HFFc6 (cell line): ENCODE measurements around the gene TLCD3B. TPM values are rescaled to one million over a fixed set of nuclear protein-coding genes. Genes with fewer than 3 reads are reported as not detected.
A peak's percentile ranks its signal among the peaks of the same experiment; 100 is the strongest.

Experiments
- DNase-seq: peaks from one replicate; pipeline ENCODE4 v3.0.0-alpha.2; 2018
- H3K27ac Mint-ChIP-seq: 2 replicates; pipeline ENCODE4 v1.8.0; 2020; ENCODE audit warnings: mild to moderate bottlenecking, mixed read lengths
- H3K27me3 Mint-ChIP-seq: 2 replicates; pipeline ENCODE4 v1.8.0; 2021; ENCODE audit warnings: mild to moderate bottlenecking, moderate library complexity, mixed read lengths; ENCODE audit not compliant: insufficient read depth
- H3K36me3 Mint-ChIP-seq: 2 replicates; pipeline ENCODE4 v1.8.0; 2021; ENCODE audit warnings: low read depth, mixed read lengths
- H3K4me1 Mint-ChIP-seq: 2 replicates; pipeline ENCODE4 v1.8.0; 2020; ENCODE audit warnings: low read depth, mixed read lengths
- H3K4me3 Mint-ChIP-seq: 2 replicates; pipeline ENCODE4 v1.8.0; 2020; ENCODE audit warnings: mild to moderate bottlenecking, moderate library complexity, mixed read lengths
- H3K9me3 Mint-ChIP-seq: 2 replicates; pipeline ENCODE4 v1.8.0; 2020; ENCODE audit warnings: mild to moderate bottlenecking, mixed read lengths
- CTCF ChIP-seq: fragments of 200-600 bp; sonication (generic); IDR thresholded peaks from 2 replicates; pipeline ENCODE4 v1.5.0; 2021; ENCODE audit warnings: antibody characterized with exemption, mild to moderate bottlenecking
- total RNA-seq, 6 experiments: library from RNA; stranded (reverse); fragmentation: NEBNext Ultra II Directional; extraction: Animal tissue kit (Norgen Biotek cat#: 25700); gene quantifications; 2 replicates in 1 of 6; 3 replicates in 5 of 6; pipeline ENCODE4 v1.2.3, GENCODE V29; 2021

The TLCD3B gene
- total RNA-seq, 6 experiments from 2014 or later: 0.28 to 0.39 (median 0.33) TPM; not detected in 2

- Mint-ChIP-seq H3K9me3 (no peaks in the 10 kb centered on the region; the same call in 1 of the 2 replicates), H3K27me3 (peaks cover 11% of the 10 kb centered on the region; the same call in 1 of the 2 replicates), H3K4me1 (peaks cover 36% of the 10 kb centered on the region), H3K36me3 (peaks cover 44% of the 10 kb centered on the region), H3K4me3 (peak overlapping the region; percentile 93), H3K27ac (peak overlapping the region; percentile 97)
- no peak for TF ChIP-seq CTCF
- DNase-seq: no peak
Observed at GRCh38 chr16:30067584-30067916, 36.5 kb upstream of the TLCD3B start.

- H3K27me3 Mint-ChIP-seq: peaks cover 11% of the 10 kb centered on the region; the same call in 1 of the 2 replicates
- DNase-seq: no peak
- H3K4me1 Mint-ChIP-seq: peaks cover 36% of the 10 kb centered on the region
- H3K4me3 Mint-ChIP-seq: peak overlapping the region; percentile 93
- H3K36me3 Mint-ChIP-seq: peaks cover 39% of the 10 kb centered on the region
- no peak for TF ChIP-seq CTCF
- H3K27ac Mint-ChIP-seq: peak overlapping the region; percentile 97
- H3K9me3 Mint-ChIP-seq: no peaks in the 10 kb centered on the region; the same call in 1 of the 2 replicates
Observed at GRCh38 chr16:30066761-30067583, 35.9 kb upstream of the TLCD3B start.

- Mint-ChIP-seq H3K27me3 (peaks cover 11% of the 10 kb centered on the region; the same call in 1 of the 2 replicates), H3K9me3 (no peaks in the 10 kb centered on the region), H3K4me1 (peaks cover 36% of the 10 kb centered on the region), H3K4me3 (peak overlapping the region; percentile 93), H3K36me3 (peaks cover 31% of the 10 kb centered on the region), H3K27ac (peak overlapping the region; percentile 97)
- no peak for TF ChIP-seq CTCF
- DNase-seq: no peak
Observed at GRCh38 chr16:30065943-30066760, 35.1 kb upstream of the TLCD3B start.

GRCh38 chr16:30065102-30065942 lies 34.3 kb upstream of the TLCD3B start, which contains the start of gene ALDOA:
TSS of gene ALDOA (plus strand) at chr16:30065760. CDS start at chr16:30066898, 1,138 bp downstream.
- peak within 1 kb of the TSS; percentile 97 for H3K27ac Mint-ChIP-seq
- no peaks in the 10 kb centered on the region for H3K9me3 Mint-ChIP-seq
- H3K36me3 Mint-ChIP-seq: peaks cover 33% of the 10 kb centered on the region
- peak; percentile 98 for DNase-seq
- peak within 1 kb of the TSS; percentile 93 for H3K4me3 Mint-ChIP-seq
- H3K4me1 Mint-ChIP-seq: peaks cover 41% of the 10 kb centered on the region
- TF ChIP-seq CTCF: peak; percentile 35; the same call in 1 of the 2 replicates
- H3K27me3 Mint-ChIP-seq: peaks cover 11% of the 10 kb centered on the region; the same call in 1 of the 2 replicates

- Mint-ChIP-seq H3K9me3 (no peaks in the 10 kb centered on the region), H3K36me3 (peaks cover 31% of the 10 kb centered on the region), H3K27ac (peak overlapping the region; percentile 97), H3K4me1 (peaks cover 41% of the 10 kb centered on the region), H3K27me3 (peaks cover 11% of the 10 kb centered on the region; the same call in 1 of the 2 replicates), H3K4me3 (peak overlapping the region; percentile 93)
- TF ChIP-seq CTCF: no peak
- no peak for DNase-seq
Observed at GRCh38 chr16:30064729-30065101, 33.6 kb upstream of the TLCD3B start.
